Fibroblast of the aortic adventitia (primary cell): ENCODE results near the gene PPFIA3. TPM values are rescaled to one million over a fixed set of nuclear protein-coding genes. Genes with fewer than 3 reads are reported as not detected.
A peak's percentile ranks its signal among the peaks of the same experiment; 100 is the strongest.

Experiments
- DNase-seq: peaks from one replicate; pipeline ENCODE4 v3.0.0-alpha.2; 2010; ENCODE audit warnings: low read depth
- H3K4me3 ChIP-seq: 2 replicates; pipeline ENCODE4 v1.5.1; 2011; ENCODE audit warnings: low read depth, mild to moderate bottlenecking, control low read depth, low read length, moderate library complexity
- total RNA-seq: library from RNA; depleted of rRNA; stranded (reverse); fragments of >200 nt; gene quantifications from 2 replicates; pipeline ENCODE4 v1.2.3, GENCODE V29; 2012; ENCODE audit warnings: low replicate concordance
- TF ChIP-seq, protein P1 (sequence below): IDR thresholded peaks from 2 replicates; pipeline ENCODE4 v1.5.1; 2011; ENCODE audit warnings: mild to moderate bottlenecking, low read length, control low read depth, inconsistent platforms; ENCODE audit not compliant: insufficient read depth

PPFIA3 gene
- total RNA-seq, 1 donor = 0.99 TPM

DNA sequence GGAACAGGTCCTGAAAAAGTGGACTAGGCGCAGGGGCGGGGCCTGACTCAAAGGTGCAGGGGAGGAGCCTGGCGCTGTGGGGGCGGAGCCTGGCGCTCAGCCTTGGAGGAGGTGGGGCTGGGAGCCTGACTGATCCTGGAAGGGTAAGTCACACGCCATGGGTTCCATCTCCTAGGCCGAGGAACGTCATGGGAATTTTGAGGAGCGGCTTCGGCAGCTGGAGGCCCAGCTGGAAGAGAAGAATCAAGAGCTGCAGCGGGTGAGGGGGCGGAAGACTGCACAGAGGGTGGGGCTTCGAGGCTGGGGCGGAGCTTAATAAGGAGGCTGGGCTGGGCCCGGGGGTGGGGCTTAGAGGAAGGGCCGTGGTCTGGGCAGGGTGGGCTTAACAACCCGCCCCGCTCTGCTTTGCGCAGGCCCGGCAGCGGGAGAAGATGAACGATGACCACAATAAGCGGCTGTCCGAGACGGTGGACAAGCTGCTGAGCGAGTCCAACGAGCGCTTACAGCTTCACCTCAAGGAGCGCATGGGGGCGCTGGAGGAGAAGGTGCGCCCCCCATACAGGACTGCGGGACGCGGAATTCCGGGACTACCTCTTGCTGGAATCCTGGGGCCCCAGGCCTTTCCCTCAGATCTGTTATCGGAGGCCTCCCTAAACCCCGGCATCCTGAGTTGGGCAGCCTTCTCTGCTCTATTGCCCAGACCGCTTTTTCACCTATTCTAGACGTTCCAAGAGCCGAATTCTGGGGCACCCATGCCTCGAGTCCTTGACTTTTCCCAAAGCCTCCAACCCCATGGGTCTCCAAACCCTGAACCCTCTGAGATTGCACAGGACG lies 14.5 kb downstream of the PPFIA3 start:
- H3K4me3 ChIP-seq = no peak overlapping the region
- TF ChIP-seq, protein P1, sequence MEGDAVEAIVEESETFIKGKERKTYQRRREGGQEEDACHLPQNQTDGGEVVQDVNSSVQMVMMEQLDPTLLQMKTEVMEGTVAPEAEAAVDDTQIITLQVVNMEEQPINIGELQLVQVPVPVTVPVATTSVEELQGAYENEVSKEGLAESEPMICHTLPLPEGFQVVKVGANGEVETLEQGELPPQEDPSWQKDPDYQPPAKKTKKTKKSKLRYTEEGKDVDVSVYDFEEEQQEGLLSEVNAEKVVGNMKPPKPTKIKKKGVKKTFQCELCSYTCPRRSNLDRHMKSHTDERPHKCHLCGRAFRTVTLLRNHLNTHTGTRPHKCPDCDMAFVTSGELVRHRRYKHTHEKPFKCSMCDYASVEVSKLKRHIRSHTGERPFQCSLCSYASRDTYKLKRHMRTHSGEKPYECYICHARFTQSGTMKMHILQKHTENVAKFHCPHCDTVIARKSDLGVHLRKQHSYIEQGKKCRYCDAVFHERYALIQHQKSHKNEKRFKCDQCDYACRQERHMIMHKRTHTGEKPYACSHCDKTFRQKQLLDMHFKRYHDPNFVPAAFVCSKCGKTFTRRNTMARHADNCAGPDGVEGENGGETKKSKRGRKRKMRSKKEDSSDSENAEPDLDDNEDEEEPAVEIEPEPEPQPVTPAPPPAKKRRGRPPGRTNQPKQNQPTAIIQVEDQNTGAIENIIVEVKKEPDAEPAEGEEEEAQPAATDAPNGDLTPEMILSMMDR = no peak
- peak; percentile 22 for DNase-seq

GRCh38 chr19:49135686-49136085 lies 16.3 kb downstream of the PPFIA3 start:
- no peak overlapping the region for H3K4me3 ChIP-seq
- DNase-seq = no peak
- TF ChIP-seq, protein P1 = no peak

DNA sequence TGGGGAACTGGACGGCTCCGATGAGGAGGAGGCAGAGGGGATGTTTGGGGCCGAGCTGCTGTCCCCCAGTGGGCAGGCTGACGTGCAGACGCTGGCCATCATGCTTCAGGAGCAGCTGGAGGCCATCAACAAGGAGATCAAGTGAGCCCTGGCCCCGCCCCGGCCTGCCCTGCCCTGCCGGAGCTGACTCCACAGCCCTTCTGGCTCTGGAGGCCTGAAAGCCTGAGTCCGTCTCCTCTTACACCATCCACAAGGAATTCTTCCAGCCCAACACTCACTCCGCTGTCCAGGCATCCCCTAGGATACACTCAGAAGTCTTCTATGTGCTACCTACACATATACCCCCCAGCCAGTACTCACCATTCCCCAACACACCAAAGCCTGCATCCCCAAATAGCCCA lies 17.4 kb downstream of the PPFIA3 start:
- TF ChIP-seq, protein P1 = no peak
- DNase-seq = peak; percentile 50
- no peak overlapping the region for H3K4me3 ChIP-seq

DNA sequence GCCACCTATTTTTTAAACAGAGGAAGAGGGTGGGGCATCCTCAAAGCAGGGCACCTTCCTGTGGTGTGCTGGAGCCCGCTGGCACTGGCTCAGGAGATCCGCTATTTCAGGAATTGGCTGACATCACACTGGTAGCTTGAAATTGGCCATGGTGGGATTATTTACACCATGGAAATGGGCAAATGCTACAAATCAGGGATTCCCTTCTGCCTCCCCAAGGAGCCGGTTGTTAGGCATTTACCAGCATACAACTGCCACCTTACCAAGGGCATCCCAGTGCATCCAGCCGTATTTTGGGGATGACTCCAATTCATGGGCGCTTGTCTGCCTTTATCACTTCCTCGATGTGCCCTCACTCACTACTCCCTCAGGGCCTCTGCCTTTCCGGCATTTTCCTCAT lies 21.6 kb downstream of the PPFIA3 start:
- no peak overlapping the region for H3K4me3 ChIP-seq
- no peak for DNase-seq
- TF ChIP-seq, protein P1 = no peak

DNA sequence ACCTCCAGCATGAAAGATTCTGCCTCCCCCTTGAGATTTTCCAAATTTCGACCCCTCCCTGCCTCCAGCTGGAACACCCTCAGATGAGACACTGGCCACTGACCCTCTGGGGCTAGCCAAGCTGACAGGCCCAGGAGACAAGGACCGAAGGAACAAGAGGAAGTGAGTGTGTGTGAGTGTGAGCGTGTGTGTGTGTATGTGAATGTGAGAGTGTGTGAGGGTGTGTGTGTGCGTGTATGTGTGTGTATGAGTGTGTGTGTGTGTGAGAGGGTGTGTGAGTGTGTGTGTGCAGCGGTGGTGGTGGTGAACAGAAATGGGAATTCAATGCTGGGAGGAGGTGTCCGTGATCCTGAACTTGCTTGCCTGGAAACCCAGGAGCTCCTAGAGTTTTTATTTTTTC lies 22.0 kb downstream of the PPFIA3 start:
- DNase-seq = no peak
- H3K4me3 ChIP-seq = no peak overlapping the region
- TF ChIP-seq, protein P1 = no peak

GRCh38 chr19:49142866-49143335 lies 23.6 kb downstream of the PPFIA3 start:
- DNase-seq = peak; percentile 87
- TF ChIP-seq, protein P1 = no peak
- H3K4me3 ChIP-seq = peak overlapping the region; percentile 93
